Astrocyte of the spinal cord (primary cell): ENCODE data around the gene FKBP1A.
"Not testable (repeated sequence)": the region's sequence is repeated elsewhere in the genome, so short reads cannot be mapped to it uniquely, and the experiment has no call there.

Experiments
- DNase-seq: peaks from one replicate; pipeline ENCODE4 v3.0.0; 2011; ENCODE audit warnings: low read depth, low spot score
- H3K4me3 ChIP-seq: 2 replicates; pipeline ENCODE4 v1.5.1; 2011; ENCODE audit warnings: low read depth, mild to moderate bottlenecking, low read length, moderate library complexity
- in situ Hi-C: cut with HindIII; loops from 2 replicates; pipeline ENCODE4 v1.10.0; 2017; ENCODE audit warnings: low sequenced_read_pairs
- TF ChIP-seq, protein P1 (sequence below): IDR thresholded peaks from 2 replicates; pipeline ENCODE4 v1.5.1; 2012; ENCODE audit warnings: low read depth, mild to moderate bottlenecking, low read length, inconsistent platforms

FKBP1A gene

DNA sequence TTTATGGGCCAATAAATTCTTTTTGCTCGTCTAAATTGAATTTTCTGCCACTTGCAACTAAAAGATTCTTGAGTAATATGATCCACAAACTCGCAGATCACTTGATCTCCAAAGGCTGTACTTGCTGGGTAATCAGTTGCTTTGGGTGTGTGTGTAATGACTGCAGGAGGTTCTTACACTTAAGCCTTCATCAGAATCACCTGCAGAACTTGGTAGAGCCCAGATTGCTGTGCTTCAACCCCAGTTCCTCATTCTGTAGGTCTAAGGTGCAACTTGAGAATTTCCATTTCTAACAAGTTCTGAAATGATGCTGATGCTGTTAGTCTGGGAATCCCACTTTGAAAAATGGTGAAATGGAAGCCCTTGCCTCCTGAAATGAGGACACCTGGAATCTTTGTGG lies 12.9 kb upstream of the FKBP1A start:
- TF ChIP-seq, protein P1, sequence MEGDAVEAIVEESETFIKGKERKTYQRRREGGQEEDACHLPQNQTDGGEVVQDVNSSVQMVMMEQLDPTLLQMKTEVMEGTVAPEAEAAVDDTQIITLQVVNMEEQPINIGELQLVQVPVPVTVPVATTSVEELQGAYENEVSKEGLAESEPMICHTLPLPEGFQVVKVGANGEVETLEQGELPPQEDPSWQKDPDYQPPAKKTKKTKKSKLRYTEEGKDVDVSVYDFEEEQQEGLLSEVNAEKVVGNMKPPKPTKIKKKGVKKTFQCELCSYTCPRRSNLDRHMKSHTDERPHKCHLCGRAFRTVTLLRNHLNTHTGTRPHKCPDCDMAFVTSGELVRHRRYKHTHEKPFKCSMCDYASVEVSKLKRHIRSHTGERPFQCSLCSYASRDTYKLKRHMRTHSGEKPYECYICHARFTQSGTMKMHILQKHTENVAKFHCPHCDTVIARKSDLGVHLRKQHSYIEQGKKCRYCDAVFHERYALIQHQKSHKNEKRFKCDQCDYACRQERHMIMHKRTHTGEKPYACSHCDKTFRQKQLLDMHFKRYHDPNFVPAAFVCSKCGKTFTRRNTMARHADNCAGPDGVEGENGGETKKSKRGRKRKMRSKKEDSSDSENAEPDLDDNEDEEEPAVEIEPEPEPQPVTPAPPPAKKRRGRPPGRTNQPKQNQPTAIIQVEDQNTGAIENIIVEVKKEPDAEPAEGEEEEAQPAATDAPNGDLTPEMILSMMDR = no peak
- DNase-seq = no peak
- in situ Hi-C loops = no loop called here
- H3K4me3 ChIP-seq = no peak overlapping the region

DNA sequence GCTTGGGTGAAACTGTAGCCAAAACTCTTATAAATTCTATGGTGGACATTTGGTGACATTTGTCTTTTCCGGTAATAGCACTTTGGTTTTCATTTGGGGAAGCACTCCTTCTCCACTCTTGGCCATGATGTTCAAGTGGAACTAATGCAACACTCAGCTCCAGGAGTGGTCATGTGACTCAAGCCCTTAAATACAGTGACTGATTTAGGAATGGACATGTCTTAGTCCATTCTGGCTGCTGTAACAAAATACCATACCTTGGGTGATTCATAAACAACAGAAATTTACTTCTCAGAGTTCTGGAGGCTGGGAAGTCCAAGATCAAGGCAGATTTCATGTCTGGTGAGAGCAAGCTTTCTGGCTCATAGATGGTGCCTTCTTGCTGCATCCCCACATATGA lies 10.8 kb upstream of the FKBP1A start:
- DNase-seq = no peak
- TF ChIP-seq, protein P1 = no peak
- no peak overlapping the region for H3K4me3 ChIP-seq
- in situ Hi-C loops = no loop called here

DNA sequence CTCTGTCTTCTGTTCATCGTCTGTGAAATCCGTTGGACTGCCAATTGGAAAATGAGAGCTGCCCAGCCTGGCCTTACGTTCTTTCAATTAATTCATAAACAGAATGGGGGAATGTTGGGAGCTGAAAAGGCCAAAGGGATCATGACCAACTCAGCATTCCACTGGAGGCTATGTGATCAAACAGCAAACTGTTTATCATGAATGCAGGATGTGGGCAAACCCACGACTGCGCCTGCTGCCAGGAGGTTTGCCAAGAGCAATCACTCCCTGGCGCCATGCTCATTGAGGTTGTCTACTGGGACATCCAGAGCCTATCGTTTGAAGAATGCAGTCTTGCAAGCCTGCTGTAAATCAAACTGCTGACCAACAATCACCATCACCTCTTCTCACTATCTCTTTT lies 9.3 kb upstream of the FKBP1A start:
- in situ Hi-C loops = no loop called here
- DNase-seq = no peak
- no peak overlapping the region for H3K4me3 ChIP-seq
- TF ChIP-seq, protein P1 = no peak

DNA sequence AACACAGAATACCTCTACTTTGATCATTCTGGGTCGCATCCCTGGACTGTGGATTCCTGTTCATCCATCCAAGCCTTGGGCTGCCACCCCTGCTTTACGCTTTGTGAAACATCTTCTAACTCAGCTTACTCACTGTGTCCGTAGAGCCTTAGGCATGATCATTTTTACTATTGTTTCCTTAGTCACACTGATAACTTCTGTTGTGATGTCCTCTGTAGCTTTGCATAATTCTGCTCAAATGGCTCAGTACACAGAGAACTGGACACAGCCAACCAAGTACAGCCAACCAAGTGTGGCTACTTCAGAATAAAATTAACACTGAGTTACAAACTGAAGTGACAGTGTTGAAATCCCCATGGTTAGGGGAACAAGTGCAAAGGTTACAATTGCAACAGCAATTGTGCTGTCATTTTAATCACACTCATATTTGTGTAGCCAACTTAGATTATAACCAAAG lies 8.6 kb upstream of the FKBP1A start:
- in situ Hi-C loops = no loop called here
- H3K4me3 ChIP-seq = no peak overlapping the region
- TF ChIP-seq, protein P1 = no peak
- DNase-seq = no peak

DNA sequence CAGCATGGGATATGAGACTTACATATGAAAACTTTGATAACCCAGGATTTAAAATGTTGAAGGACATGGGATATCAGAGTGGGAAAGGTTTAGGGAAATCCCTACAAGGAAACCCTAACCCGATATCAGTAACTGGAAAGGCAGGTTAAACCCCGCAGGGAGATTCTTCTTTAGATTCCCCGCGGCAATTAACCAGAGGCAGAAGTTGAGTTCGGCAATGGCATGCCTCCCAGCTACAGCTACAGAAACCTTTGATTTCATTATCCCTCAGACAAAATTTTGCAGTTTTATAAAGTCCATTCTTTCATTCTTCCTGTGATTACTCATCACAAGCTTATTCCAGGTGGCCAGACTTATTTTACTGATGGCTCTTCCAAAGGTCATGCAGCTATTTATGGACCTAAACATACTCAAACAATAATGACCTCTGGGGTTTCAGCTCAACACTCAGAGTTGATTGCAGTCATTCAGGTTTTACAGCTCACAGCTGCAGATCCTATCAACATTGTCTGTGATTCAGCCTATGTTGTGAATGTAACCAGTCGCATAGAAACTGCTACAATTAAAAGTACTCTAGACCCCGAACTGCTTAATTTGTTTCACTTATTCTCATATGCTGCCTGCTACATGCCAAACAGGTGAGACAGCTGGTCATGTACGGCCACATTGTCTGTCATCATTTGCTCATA lies 7.0 kb upstream of the FKBP1A start:
- DNase-seq = peak; percentile 56
- H3K4me3 ChIP-seq, in situ Hi-C loops: not testable (repeated sequence)

DNA sequence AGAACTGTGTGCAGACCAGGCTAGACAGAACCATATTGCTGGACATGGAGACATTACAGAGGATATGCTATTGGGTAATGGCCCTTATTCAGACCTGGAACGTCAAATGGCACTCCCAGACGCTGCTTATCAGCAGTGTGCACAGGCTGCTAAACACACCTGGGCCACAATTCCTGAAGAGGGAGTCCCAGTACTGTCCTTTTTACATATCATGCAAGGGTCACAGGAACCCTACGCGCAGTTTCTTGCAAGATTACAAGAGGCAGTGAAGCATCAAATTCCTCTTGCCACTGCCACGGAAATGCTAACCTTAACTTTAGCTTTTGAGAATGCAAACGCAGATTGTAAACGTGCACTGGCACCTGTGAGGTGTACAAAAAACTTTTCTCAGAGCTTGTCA lies 5.3 kb upstream of the FKBP1A start:
- in situ Hi-C loops = not testable (repeated sequence)

DNA sequence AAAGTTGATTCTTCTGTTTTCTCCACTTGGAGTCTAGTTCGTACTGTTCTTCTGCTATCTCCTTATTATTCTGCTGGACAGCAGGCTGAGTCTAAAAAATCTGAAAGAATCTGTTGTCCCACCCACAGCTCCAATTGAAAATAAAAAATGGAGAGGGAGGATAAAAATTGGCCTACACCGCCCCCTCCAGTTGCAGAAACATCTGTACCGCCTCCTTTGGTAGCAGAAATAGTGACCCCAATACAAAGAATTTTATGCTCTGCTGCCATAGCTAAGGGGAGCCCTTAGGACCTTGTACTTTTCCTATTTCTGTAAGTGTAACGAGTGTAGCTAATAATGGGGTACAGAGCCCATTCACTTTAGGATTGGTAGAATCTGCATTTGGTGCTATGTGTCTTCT lies 4.9 kb upstream of the FKBP1A start:
- TF ChIP-seq, protein P1 = peak; percentile 27
- in situ Hi-C loops = no loop called here
- H3K4me3 ChIP-seq = no peak overlapping the region
- no peak for DNase-seq

More for the DNA sequence above, 5.3 kb upstream of the FKBP1A start:
- not testable (repeated sequence) for H3K4me3 ChIP-seq, DNase-seq

DNA sequence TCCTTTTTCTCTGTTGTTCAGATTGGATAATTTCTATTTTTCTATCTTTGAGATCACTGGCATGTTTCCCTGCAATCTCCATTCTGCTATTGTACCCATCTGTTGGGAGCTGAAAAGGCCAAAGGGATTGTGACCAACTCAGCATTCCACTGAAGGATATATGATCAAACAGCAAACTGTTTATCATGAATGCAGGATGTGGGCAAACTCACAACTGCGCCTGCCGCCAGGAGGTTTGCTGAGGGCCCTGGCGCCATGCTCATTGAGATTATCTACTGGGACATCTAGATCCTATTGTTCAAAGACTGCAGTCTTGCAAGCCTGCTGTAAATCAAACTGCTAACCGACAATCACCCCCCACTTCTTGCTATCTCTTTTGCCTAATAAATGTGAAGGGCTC lies 3.8 kb upstream of the FKBP1A start:
- in situ Hi-C loops = no loop called here
- TF ChIP-seq, protein P1 = no peak
- DNase-seq = no peak
- no peak overlapping the region for H3K4me3 ChIP-seq
